NCI-H2029 (cell line): Measurements from ENCODE around the gene ICE2.

Source experiments
- DNase-seq: peaks from one replicate; lab custom pipeline; 2025; lab: John Stamatoyannopoulos, UW

The ICE2 gene

GRCh38 chr15:60371175-60372051 is 107.5 kb downstream of the ICE2 start:
- peak; percentile 30 for DNase-seq

DNA sequence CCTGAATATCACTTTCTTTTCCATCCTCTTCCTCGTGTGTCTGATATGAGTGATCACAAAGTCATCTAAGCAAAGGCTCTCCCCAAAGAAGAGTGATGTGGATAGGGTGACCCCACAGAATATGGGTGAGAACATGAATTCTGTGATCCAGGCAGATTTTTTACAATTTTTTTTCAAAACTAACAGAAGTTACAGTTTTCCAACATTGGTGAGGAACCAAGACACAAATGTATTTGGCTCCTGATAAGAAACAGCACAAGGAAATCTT is 108.1 kb downstream of the ICE2 start:
- DNase-seq, result no peak

DNA sequence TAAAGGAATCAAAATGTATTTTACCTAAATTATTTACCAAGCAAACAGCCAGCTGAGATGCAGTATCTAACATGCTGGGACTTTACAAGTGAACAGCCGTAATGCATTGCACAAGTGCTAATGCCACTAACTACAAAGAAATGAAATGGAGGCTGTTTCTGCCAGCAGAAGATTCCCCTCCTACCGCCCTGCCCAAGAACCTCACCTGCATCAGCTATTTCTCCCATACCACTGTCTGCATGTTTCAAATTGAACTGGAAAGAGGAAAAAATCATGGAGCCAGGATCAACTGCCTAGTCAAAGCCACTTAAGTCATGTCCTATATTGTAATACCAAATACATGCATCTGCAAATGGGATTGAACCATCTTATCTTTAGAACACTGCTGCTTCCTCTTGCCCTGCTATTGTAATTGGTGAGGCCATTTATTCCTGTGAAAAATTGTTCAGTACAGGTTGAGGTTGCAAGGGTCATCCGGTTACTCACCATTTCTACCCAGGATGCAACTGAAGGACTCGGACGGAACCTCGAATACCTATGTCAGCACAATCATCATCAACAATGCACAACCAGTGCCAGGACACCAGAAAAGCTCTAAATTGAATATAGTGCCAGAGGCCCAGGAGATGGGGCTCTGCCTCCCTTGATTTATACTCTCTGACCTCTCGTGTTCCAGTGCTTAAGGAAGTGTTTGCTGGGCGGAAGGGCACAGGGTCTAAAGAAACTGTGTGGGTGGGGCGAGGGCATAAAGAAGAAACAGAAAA is 108.7 kb downstream of the ICE2 start:
- no peak for DNase-seq

DNA sequence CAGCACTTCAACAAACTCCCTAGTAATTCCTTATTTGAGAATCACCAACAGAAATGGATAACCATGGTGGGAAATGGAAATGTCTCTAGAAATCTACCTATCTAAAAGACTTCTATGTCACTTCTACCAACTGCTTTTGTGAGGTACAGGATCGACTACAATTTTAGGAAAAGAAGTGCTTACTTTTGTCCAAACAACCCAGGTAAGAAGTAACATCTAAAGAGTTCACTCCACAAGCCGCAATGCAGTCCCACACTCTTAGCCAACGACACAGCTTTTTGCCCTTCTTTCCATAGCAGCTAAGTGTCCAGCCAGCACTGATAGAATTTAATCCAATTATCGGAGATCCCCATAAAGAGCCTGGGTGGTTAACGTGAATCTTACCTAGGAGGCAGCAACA is 109.2 kb downstream of the ICE2 start:
- DNase-seq, result no peak
